Panc1 (cell line): Measurements from ENCODE around the gene DDI2.

ENCODE experiments used
- CTCF ChIP-seq: fragments of 450-650 bp; IDR thresholded peaks from 2 replicates; pipeline ENCODE4 v1.5.1; 2017; ENCODE audit warnings: mild to moderate bottlenecking
- POLR2AphosphoS5 ChIP-seq: IDR thresholded peaks from 2 replicates; pipeline ENCODE4 v1.6.1; 2012; ENCODE audit warnings: mild to moderate bottlenecking, low read depth, low read length, moderate library complexity
- REST ChIP-seq, 2 experiments: IDR thresholded peaks; 2 replicates each; pipeline ENCODE4 v1.6.1; 2011 to 2012; ENCODE audit warnings: low read depth in 2 of 2, control low read depth in 1 of 2, low read length in 1 of 2, mild to moderate bottlenecking in 1 of 2, moderate library complexity in 1 of 2; ENCODE audit not compliant: insufficient read depth in 1 of 2
- SIN3A ChIP-seq: IDR thresholded peaks from 2 replicates; pipeline ENCODE4 v1.6.1; 2012; ENCODE audit warnings: low read depth, mild to moderate bottlenecking, low read length, moderate library complexity, borderline replicate concordance; ENCODE audit not compliant: insufficient read depth

GRCh38 chr1:15625056-15625917, 8.0 kb downstream of the DDI2 start:
- no peak for TF ChIP-seq REST (IDR thresholded peaks at IDR 0.05; ENCODE audit: insufficient read depth in 1 of 2, low read depth in 2 of 2, low read length in 1 of 2)
- no peak for TF ChIP-seq CTCF
- no peak for TF ChIP-seq POLR2AphosphoS5
- no peak for TF ChIP-seq SIN3A
